GM12873 (cell line): ENCODE data around the gene DPPA2.

ENCODE experiments used
- CTCF ChIP-seq: IDR thresholded peaks from 2 replicates; pipeline ENCODE4 v1.5.1; 2012; ENCODE audit warnings: low read depth, mild to moderate bottlenecking, moderate library complexity, low read length, control low read depth; ENCODE audit not compliant: insufficient read depth; ENCODE audit errors: missing control alignments

Gene DPPA2

GRCh38 chr3:109325109-109325508 is 8.8 kb upstream of the DPPA2 start:
- no peak for TF ChIP-seq CTCF

GRCh38 chr3:109313061-109313460 is 3.3 kb downstream of the DPPA2 start:
- TF ChIP-seq CTCF = no peak

GRCh38 chr3:109297496-109297895 is 18.8 kb downstream of the DPPA2 start:
- TF ChIP-seq CTCF = no peak

- TF ChIP-seq CTCF = no peak
Observed at GRCh38 chr3:109284071-109284470, 32.2 kb downstream of the DPPA2 start.

GRCh38 chr3:109278546-109278945 is 37.8 kb downstream of the DPPA2 start:
- TF ChIP-seq CTCF = no peak

- no peak for TF ChIP-seq CTCF
Observed at GRCh38 chr3:109278141-109278540, 38.2 kb downstream of the DPPA2 start.

GRCh38 chr3:109275702-109276293 is 40.5 kb downstream of the DPPA2 start:
- TF ChIP-seq CTCF = peak; percentile 49
